Heart left ventricle (tissue), 16 donors: ENCODE data around the gene MORC1. TPM values are rescaled to one million over a fixed set of nuclear protein-coding genes. Genes with fewer than 3 reads are reported as not detected.

ENCODE experiments used
- ATAC-seq, 4 donors: fragments of 200-7000 bp; cut with Tn5 transposase; one replicate each; pipeline ENCODE4 v1.9.1; 2020 to 2022; ENCODE audit warnings: moderate library complexity in 4 of 4, mild to moderate bottlenecking in 3 of 4, moderate number of reproducible peaks in 1 of 4
- DNase-seq, 5 donors: peaks; one replicate each; pipeline ENCODE4 v3.0.0-alpha.2; 2020
- H3K27ac ChIP-seq, 12 donors: fragments of 200-600 bp; sonication (generic) in 4 of 12; one replicate each; pipeline versions ENCODE4 v1.5.0 to v1.8.0; 2016 to 2022; ENCODE audit warnings: mild to moderate bottlenecking in 2 of 12
- H3K27me3 ChIP-seq, 9 donors: fragments of 200-600 bp; sonication (generic) in 2 of 9; one replicate each; pipeline versions ENCODE4 v1.5.1 to v1.8.0; 2016 to 2022; ENCODE audit warnings: mild to moderate bottlenecking in 3 of 9
- H3K36me3 ChIP-seq, 9 donors: fragments of 200-600 bp; sonication (generic) in 2 of 9; one replicate each; pipeline versions ENCODE4 v1.5.0 to v1.8.0; 2018 to 2022; ENCODE audit warnings: mild to moderate bottlenecking in 2 of 9
- H3K4me1 ChIP-seq, 12 donors: fragments of 200-600 bp; sonication (generic) in 4 of 12; one replicate each; pipeline versions ENCODE4 v1.5.0 to v1.8.0; 2016 to 2022; ENCODE audit warnings: mild to moderate bottlenecking in 3 of 12
- H3K4me3 ChIP-seq, 12 donors: fragments of 200-600 bp; sonication (generic) in 4 of 12; one replicate each; pipeline versions ENCODE4 v1.5.0 to v1.8.0; 2017 to 2022; ENCODE audit warnings: mild to moderate bottlenecking in 9 of 12, moderate library complexity in 4 of 12
- H3K9me3 ChIP-seq, 12 donors: fragments of 200-600 bp; sonication (generic) in 4 of 12; one replicate each; pipeline versions ENCODE4 v1.5.0 to v1.8.0; 2016 to 2022; ENCODE audit warnings: mild to moderate bottlenecking in 1 of 12
- POLR2A ChIP-seq, 2 donors: fragments of 450-650 bp; IDR thresholded peaks; one replicate each; pipeline ENCODE4 v1.6.1; 2017; ENCODE audit warnings: antibody characterized with exemption in 2 of 2, mild to moderate bottlenecking in 2 of 2, moderate library complexity in 2 of 2
- WGBS, 4 donors: extraction: QIAGEN DNeasy Blood & Tissue Kit in 2 of 4; methylation state at CpG; one replicate each; pipeline versions ENCODE4 v1.1.5 to v1.1.7; 2013 to 2018; 5-methylcytosine and 5-hydroxymethylcytosine counted together
- intact Hi-C, 10 donors: fragments of 100-400 bp; cut with DNase I; formaldehyde crosslinking; loops; one replicate each; pipeline versions ENCODE4 v1.11.1 to v1.14.2; 2022
- polyA plus RNA-seq, 2 donors: library from polyadenylated mRNA; stranded (reverse); fragments of 200-250 nt; gene quantifications; one replicate each; pipeline ENCODE4 v1.2.3, GENCODE V29; 2013
- total RNA-seq, 9 donors: library from RNA; depleted of rRNA in 2 of 9; stranded (reverse); fragments of >200 nt in 2 of 9; fragmentation: NEBNext Ultra II Directional in 3 of 9; extraction: Animal tissue kit (Norgen Biotek cat#: 25700) in 3 of 9; gene quantifications; one replicate each; pipeline versions ENCODE4 v1.1.0 to v1.2.4, GENCODE V29; 2016 to 2023
- TF ChIP-seq, protein P1 (sequence below), 12 donors: fragments of 200-600 bp; sonication (generic) in 4 of 12; IDR thresholded peaks; one replicate each; pipeline versions ENCODE4 v1.5.0 to v1.8.0; 2018 to 2022; ENCODE audit warnings: antibody characterized with exemption in 12 of 12, mild to moderate bottlenecking in 5 of 12
- donor health status: ischemic (EF 13 %, LVEDD 7.1; RV severe dilation, severe dysfunction).
- donor health status: healthy with polysubstance abuse.
- donor health status: DM: no; HTN: yes; CAD: no.
- donor health status: DM: no; HTN: no; CAD: no.
- donor health status: ischemic (EF 25% LVEDD 6.9; RV normal size, moderate dysfunction).
- donor health status: ischemic (EF 25% LVEDD 5.7; RV mildly dilated, moderate dysfunction).
- donor health status: healthy.
- donor health status: DM: yes; HTN: yes; CAD: no.
- donor health status: ischemic (EF 35%, LVEDD 5.7; RV mildly dilated, moderate dysfunction).
- donor health status: nonischemic (EF 11% LVEDD 7.7; RV severe dilation, severe dysfunction).
- donor health status: DM: yes; HTN: yes; CAD: no.
- donor health status: PGD.
- donor health status: ischemic (EF 29% LVEDD 5.4; RV normal size, mild dysfunction).
- donor health status: nonischemic (EF 23%, LVEDD 6.1; RV moderate dilation, normal function).

The MORC1 gene
- total and polyA plus RNA-seq, 11 donors: not detected

DNA sequence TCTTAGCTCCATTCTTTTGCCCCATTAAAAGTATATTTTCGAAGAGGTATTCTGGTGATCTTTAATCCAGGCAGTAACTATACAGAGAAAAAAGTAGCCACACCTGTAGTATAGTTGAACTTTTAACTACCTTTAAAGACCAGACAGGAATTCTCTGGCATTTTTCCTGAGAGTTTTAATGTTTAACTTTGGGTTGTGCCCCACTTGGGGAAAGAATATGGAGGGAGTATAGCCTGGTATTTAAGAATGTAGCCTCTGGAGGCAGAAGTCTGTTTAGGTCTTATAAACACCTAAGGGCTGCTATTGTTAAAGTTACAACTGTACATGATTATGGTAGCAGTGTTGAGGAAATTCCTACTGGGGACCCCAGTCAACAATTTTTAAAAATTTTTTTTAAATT, 37.9 kb upstream of the MORC1 start:
- H3K4me1 ChIP-seq: no peaks in the 10 kb centered on the region
- 67 to 81% (median 72%) methylated on average over 1 of the region's 1 CpG for WGBS, 4 donors
- no peaks in the 10 kb centered on the region for H3K27me3 ChIP-seq
- ATAC-seq (no peak), DNase-seq (no peak)
- TF ChIP-seq POLR2A (IDR thresholded peaks at IDR 0.05): no peak
- TF ChIP-seq, protein P1, sequence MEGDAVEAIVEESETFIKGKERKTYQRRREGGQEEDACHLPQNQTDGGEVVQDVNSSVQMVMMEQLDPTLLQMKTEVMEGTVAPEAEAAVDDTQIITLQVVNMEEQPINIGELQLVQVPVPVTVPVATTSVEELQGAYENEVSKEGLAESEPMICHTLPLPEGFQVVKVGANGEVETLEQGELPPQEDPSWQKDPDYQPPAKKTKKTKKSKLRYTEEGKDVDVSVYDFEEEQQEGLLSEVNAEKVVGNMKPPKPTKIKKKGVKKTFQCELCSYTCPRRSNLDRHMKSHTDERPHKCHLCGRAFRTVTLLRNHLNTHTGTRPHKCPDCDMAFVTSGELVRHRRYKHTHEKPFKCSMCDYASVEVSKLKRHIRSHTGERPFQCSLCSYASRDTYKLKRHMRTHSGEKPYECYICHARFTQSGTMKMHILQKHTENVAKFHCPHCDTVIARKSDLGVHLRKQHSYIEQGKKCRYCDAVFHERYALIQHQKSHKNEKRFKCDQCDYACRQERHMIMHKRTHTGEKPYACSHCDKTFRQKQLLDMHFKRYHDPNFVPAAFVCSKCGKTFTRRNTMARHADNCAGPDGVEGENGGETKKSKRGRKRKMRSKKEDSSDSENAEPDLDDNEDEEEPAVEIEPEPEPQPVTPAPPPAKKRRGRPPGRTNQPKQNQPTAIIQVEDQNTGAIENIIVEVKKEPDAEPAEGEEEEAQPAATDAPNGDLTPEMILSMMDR (IDR thresholded peaks at IDR 0.05): no peak
- no peaks in the 10 kb centered on the region for H3K36me3 ChIP-seq
- H3K9me3 ChIP-seq: peaks cover 0 to 15% (median 0%) of the 10 kb centered on the region in 12 donors
- no peak overlapping the region for H3K4me3 ChIP-seq
- H3K27ac ChIP-seq: no peak overlapping the region
- intact Hi-C loops: no loop called here

DNA sequence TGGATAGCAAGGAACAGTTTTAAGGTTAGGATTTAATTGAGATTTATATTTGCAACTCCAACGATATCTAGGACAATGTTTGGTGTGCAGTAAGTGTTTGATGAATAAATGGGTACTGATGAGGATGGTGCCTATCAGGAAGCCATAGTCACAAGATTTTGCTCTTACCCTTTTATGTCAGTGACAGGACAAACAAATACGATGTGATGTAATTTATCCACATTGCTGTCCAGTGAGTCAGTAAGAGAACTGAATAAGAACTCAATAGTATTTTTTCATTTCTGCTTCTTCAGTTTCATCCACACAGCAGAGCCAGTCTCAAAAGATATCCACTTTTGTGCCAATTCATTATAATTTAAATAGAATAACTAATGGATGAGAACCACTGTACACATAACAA, 37.0 kb upstream of the MORC1 start:
- no peak for DNase-seq
- WGBS, 4 donors: 64 to 74% (median 68%) methylated on average over 2 of the region's 2 CpGs
- H3K36me3 ChIP-seq: no peaks in the 10 kb centered on the region
- H3K27ac ChIP-seq: no peak overlapping the region
- ATAC-seq: no peak
- H3K27me3 ChIP-seq: no peaks in the 10 kb centered on the region
- H3K4me1 ChIP-seq: no peaks in the 10 kb centered on the region
- peaks cover 0 to 14% (median 0%) of the 10 kb centered on the region in 12 donors for H3K9me3 ChIP-seq
- H3K4me3 ChIP-seq: no peak overlapping the region
- intact Hi-C loops: no loop called here
- TF ChIP-seq POLR2A (IDR thresholded peaks at IDR 0.05): no peak
- TF ChIP-seq, protein P1 (IDR thresholded peaks at IDR 0.05): no peak

DNA sequence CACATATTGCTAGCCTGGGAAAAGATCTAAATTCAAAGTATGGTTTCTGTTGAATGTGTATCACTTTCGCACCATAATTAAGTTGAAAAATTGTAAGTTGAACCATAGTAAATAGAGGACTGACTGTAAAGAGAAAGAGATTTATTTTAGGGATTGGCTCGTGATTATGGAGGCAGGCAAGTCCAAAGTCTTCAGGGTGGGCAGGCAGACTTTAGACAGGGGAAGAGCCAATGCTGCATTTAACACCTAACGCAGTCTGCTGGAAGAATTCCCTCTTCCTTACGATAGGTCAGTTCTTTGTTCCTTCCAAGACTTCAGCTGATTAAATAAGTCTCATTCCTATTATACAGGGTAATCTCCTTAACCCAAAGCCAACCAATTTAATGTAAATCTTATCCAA, 34.4 kb upstream of the MORC1 start:
- DNase-seq: no peak
- no peak overlapping the region for H3K4me3 ChIP-seq
- 80 to 86% (median 83%) methylated on average over 4 of the region's 4 CpGs for WGBS, 4 donors
- TF ChIP-seq POLR2A (IDR thresholded peaks at IDR 0.05): no peak
- TF ChIP-seq, protein P1 (IDR thresholded peaks at IDR 0.05): no peak
- H3K9me3 ChIP-seq: no peaks in the 10 kb centered on the region
- H3K36me3 ChIP-seq: no peaks in the 10 kb centered on the region
- no peaks in the 10 kb centered on the region for H3K27me3 ChIP-seq
- no peaks in the 10 kb centered on the region for H3K4me1 ChIP-seq
- H3K27ac ChIP-seq: no peak overlapping the region
- intact Hi-C loops: no loop called here
- ATAC-seq: no peak

DNA sequence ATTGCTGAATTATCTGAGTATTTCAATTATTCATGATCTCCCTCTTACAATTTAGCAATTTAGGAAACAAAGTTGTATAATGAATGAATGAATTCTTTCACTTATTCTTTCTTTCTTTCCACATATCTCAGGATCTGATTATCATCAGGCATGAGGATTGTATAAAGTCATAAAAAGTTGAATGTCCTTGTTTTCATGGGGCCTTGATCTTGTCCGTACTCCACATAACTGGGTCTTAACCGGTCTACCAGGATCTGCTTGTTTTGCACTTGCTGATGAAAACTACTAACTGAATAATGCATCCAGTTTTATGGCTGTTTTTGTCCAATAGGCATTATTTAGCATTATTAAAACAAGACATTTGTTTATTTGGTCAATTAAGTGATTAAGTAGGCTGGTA, 31.1 kb upstream of the MORC1 start:
- intact Hi-C loops: no loop called here
- Histone ChIP-seq H3K9me3 (peaks cover 0 to 6% (median 0%) of the 10 kb centered on the region in 12 donors), H3K36me3 (no peaks in the 10 kb centered on the region), H3K4me3 (no peak overlapping the region), H3K4me1 (no peaks in the 10 kb centered on the region), H3K27ac (no peak overlapping the region), H3K27me3 (no peaks in the 10 kb centered on the region)
- 87 to 96% (median 92%) methylated on average over 2 of the region's 2 CpGs for WGBS, 4 donors
- TF ChIP-seq POLR2A (IDR thresholded peaks at IDR 0.05): no peak
- TF ChIP-seq, protein P1 (IDR thresholded peaks at IDR 0.05): no peak
- ATAC-seq (no peak), DNase-seq (no peak)
